ENCODE results near the gene OPCML.

Gene OPCML

DNA sequence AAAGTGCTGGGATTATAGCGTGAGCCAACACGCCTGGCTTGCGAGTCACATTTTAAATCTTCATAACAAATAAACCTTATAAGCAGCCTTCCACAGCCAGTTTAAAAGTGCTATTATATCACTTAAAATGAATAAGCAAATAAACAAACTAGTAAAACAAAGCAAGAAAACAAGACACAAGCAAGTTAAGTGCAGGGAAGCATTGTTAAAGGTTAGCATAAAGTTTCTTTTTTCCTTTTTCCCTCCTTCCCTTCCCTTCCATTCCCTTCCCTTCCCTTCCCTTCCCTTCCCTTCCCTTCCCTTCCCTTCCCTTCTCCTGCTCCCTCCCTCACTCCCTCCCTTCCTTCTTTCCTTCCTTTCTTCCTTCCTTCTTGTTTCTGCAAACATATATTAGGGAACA lies 278.7 kb downstream of the OPCML start:
- H3K4me3 ChIP-seq (replicated peaks; ENCODE audit: insufficient read depth, low read length) = no peak overlapping the region
- DNase-seq (ENCODE audit: low read depth in 1 of 2, low spot score in 1 of 2) = no peak
- TF ChIP-seq, protein P1, sequence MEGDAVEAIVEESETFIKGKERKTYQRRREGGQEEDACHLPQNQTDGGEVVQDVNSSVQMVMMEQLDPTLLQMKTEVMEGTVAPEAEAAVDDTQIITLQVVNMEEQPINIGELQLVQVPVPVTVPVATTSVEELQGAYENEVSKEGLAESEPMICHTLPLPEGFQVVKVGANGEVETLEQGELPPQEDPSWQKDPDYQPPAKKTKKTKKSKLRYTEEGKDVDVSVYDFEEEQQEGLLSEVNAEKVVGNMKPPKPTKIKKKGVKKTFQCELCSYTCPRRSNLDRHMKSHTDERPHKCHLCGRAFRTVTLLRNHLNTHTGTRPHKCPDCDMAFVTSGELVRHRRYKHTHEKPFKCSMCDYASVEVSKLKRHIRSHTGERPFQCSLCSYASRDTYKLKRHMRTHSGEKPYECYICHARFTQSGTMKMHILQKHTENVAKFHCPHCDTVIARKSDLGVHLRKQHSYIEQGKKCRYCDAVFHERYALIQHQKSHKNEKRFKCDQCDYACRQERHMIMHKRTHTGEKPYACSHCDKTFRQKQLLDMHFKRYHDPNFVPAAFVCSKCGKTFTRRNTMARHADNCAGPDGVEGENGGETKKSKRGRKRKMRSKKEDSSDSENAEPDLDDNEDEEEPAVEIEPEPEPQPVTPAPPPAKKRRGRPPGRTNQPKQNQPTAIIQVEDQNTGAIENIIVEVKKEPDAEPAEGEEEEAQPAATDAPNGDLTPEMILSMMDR (IDR thresholded peaks at IDR 0.05; ENCODE audit: insufficient read depth, low read length) = no peak
- no peak for TF ChIP-seq POLR2AphosphoS5 (IDR thresholded peaks at IDR 0.05; ENCODE audit: low read depth)
- no peak for TF ChIP-seq SPI1 (IDR thresholded peaks at IDR 0.05; ENCODE audit: borderline replicate concordance, low read depth)
- TF ChIP-seq, protein P2, sequence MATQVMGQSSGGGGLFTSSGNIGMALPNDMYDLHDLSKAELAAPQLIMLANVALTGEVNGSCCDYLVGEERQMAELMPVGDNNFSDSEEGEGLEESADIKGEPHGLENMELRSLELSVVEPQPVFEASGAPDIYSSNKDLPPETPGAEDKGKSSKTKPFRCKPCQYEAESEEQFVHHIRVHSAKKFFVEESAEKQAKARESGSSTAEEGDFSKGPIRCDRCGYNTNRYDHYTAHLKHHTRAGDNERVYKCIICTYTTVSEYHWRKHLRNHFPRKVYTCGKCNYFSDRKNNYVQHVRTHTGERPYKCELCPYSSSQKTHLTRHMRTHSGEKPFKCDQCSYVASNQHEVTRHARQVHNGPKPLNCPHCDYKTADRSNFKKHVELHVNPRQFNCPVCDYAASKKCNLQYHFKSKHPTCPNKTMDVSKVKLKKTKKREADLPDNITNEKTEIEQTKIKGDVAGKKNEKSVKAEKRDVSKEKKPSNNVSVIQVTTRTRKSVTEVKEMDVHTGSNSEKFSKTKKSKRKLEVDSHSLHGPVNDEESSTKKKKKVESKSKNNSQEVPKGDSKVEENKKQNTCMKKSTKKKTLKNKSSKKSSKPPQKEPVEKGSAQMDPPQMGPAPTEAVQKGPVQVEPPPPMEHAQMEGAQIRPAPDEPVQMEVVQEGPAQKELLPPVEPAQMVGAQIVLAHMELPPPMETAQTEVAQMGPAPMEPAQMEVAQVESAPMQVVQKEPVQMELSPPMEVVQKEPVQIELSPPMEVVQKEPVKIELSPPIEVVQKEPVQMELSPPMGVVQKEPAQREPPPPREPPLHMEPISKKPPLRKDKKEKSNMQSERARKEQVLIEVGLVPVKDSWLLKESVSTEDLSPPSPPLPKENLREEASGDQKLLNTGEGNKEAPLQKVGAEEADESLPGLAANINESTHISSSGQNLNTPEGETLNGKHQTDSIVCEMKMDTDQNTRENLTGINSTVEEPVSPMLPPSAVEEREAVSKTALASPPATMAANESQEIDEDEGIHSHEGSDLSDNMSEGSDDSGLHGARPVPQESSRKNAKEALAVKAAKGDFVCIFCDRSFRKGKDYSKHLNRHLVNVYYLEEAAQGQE (IDR thresholded peaks at IDR 0.05; ENCODE audit: insufficient replicate concordance, low read depth) = no peak
- TF ChIP-seq GABPA (IDR thresholded peaks at IDR 0.05; ENCODE audit: low read depth) = no peak
- H3K27ac ChIP-seq (replicated peaks) = no peak overlapping the region
- no peaks in the 10 kb centered on the region for H3K27me3 ChIP-seq (ENCODE audit: insufficient read depth, poor library complexity, severe bottlenecking)

DNA sequence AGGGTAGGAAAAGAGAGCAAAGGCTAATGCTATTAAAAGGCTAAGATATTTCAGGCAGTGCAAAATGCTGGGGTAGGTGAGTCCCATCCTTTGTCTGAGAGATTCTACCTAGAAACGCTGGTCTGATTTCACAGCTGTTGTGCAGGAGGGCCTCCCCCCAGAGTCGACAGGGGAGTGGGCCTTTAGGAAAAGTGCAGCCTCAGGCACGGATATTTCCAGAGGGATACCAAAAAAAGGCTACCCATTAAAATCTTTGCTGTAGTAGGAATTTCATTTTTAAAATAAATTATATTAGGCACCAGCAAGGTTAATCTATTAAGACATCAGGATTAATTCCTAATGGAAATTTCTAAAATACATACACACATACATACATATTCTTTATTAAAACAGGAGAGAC lies 280.5 kb downstream of the OPCML start:
- TF ChIP-seq, protein P2 (IDR thresholded peaks at IDR 0.05; ENCODE audit: insufficient replicate concordance, low read depth) = no peak
- TF ChIP-seq, protein P1 (IDR thresholded peaks at IDR 0.05; ENCODE audit: insufficient read depth, low read length) = no peak
- TF ChIP-seq POLR2AphosphoS5 (IDR thresholded peaks at IDR 0.05; ENCODE audit: low read depth) (no peak), SPI1 (IDR thresholded peaks at IDR 0.05; ENCODE audit: borderline replicate concordance, low read depth) (no peak), GABPA (IDR thresholded peaks at IDR 0.05; ENCODE audit: low read depth) (no peak)
- Histone ChIP-seq H3K27me3 (ENCODE audit: insufficient read depth, poor library complexity, severe bottlenecking) (no peaks in the 10 kb centered on the region), H3K27ac (replicated peaks) (no peak overlapping the region), H3K4me3 (replicated peaks; ENCODE audit: insufficient read depth, low read length) (no peak overlapping the region)
- DNase-seq (ENCODE audit: low read depth in 1 of 2, low spot score in 1 of 2) = no peak

DNA sequence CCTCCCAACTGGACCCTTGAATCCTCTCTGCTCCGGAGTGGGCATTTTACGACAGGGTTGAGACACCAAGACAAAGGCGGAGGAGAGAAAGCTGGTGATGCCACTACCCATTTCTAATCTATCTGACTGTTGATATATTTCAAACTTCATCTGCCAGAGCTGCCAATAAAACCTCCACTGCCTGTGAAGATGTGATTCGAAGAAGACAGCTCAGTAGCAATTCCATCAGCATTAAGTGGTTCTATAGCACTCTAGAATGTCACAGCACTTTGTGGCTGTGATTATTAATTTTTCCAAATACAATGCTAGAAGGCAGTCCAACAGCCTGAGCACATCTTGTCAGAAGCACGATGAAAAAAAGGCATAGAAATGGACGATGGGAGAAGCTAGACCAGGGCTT lies 282.8 kb downstream of the OPCML start:
- no peaks in the 10 kb centered on the region for H3K27me3 ChIP-seq (ENCODE audit: insufficient read depth, poor library complexity, severe bottlenecking)
- H3K4me3 ChIP-seq (replicated peaks; ENCODE audit: insufficient read depth, low read length) = no peak overlapping the region
- DNase-seq (ENCODE audit: low read depth in 1 of 2, low spot score in 1 of 2) = no peak
- no peak overlapping the region for H3K27ac ChIP-seq (replicated peaks)
- TF ChIP-seq, protein P1 (IDR thresholded peaks at IDR 0.05; ENCODE audit: insufficient read depth, low read length) = no peak
- TF ChIP-seq SPI1 (IDR thresholded peaks at IDR 0.05; ENCODE audit: borderline replicate concordance, low read depth) (no peak), POLR2AphosphoS5 (IDR thresholded peaks at IDR 0.05; ENCODE audit: low read depth) (no peak), GABPA (IDR thresholded peaks at IDR 0.05; ENCODE audit: low read depth) (no peak)
- TF ChIP-seq, protein P2 (IDR thresholded peaks at IDR 0.05; ENCODE audit: insufficient replicate concordance, low read depth) = no peak

All from HL-60 (cell line).